K562 (cell line): ENCODE measurements around the gene SUPT3H. TPM values are rescaled to one million over a fixed set of nuclear protein-coding genes. Genes with fewer than 3 reads are reported as not detected.
"Not testable (repeated sequence)": the region's sequence is repeated elsewhere in the genome, so short reads cannot be mapped to it uniquely, and the experiment has no call there.

Experiments
- CBX3 ChIP-seq, 2 experiments: IDR thresholded peaks; 1 replicate in 1 of 2; 2 replicates in 1 of 2; pipeline ENCODE4 v1.6.1; 2012; ENCODE audit warnings: inconsistent platforms in 2 of 2, low read length in 2 of 2, borderline replicate concordance in 1 of 2, control low read depth in 1 of 2
- ETV6 ChIP-seq, 3 experiments: fragments of 150-350 bp in 1 of 3; sonication (generic) in 1 of 3; formaldehyde crosslinking in 1 of 3; IDR thresholded peaks; 2 replicates each; pipeline versions ENCODE4 v1.6.1 to v1.8.0; 2014 to 2022; ENCODE audit warnings: borderline replicate concordance in 2 of 3, low read depth in 2 of 3, antibody characterized with exemption in 1 of 3, low read length in 1 of 3, mild to moderate bottlenecking in 1 of 3, missing genetic modification reagents in 1 of 3
- FOSL1 ChIP-seq: fragments of 200-800 bp; sonication (Bioruptor generic); conservative IDR thresholded peaks from 2 replicates; pipeline ENCODE4 v1.6.1; 2016; ENCODE audit warnings: missing genetic modification characterization, missing compliant biosample characterization
- GATA2 ChIP-seq: sonication (generic); formaldehyde crosslinking; IDR thresholded peaks from 2 replicates; pipeline ENCODE4 v1.4.0; 2020; ENCODE audit warnings: mild to moderate bottlenecking, missing genetic modification reagents
- KLF16 ChIP-seq: IDR thresholded peaks from 2 replicates; pipeline ENCODE4 v1.6.1; 2016; ENCODE audit warnings: antibody characterized with exemption
- MAZ ChIP-seq, 2 experiments: fragments of 450-650 bp in 1 of 2; sonication (generic) in 1 of 2; formaldehyde crosslinking; IDR thresholded peaks in 1 of 2; conservative IDR thresholded peaks in 1 of 2; 2 replicates each; pipeline versions ENCODE4 v1.4.0 to v1.5.0; 2020; ENCODE audit warnings: mild to moderate bottlenecking in 1 of 2, missing genetic modification reagents in 1 of 2
- MECOM ChIP-seq: fragments of 250-450 bp; sonication (Bioruptor Pico); IDR thresholded peaks from 2 replicates; pipeline ENCODE4 v1.8.0; 2022; ENCODE audit warnings: inconsistent platforms
- MYNN ChIP-seq, 2 experiments: sonication (generic); formaldehyde crosslinking in 1 of 2; IDR thresholded peaks; 2 replicates each; pipeline versions ENCODE4 v1.5.0 to v1.6.1; 2016 to 2020; ENCODE audit warnings: antibody characterized with exemption in 1 of 2, missing genetic modification reagents in 1 of 2
- PHB2 ChIP-seq: fragments of 450-650 bp; IDR thresholded peaks from 2 replicates; pipeline ENCODE4 v1.6.1; 2017; ENCODE audit warnings: low read depth
- POLR2AphosphoS5 ChIP-seq: IDR thresholded peaks from 2 replicates; pipeline ENCODE4 v1.6.1; 2011; ENCODE audit warnings: mild to moderate bottlenecking, low read depth, low read length, moderate library complexity; ENCODE audit not compliant: control insufficient read depth, insufficient read depth
- polyA plus RNA-seq, 8 experiments: library from polyadenylated mRNA; depleted of rRNA in 4 of 8; stranded (reverse) in 5 of 8; unstranded in 3 of 8; fragments of >200 nt; fragmentation: Nextera tagmentation in 2 of 8; fragmentation: Illumina TruSeq in 1 of 8; extraction: Ambion mirVana in 2 of 8; extraction: Trizol in 1 of 8; gene quantifications; 2 replicates each; pipeline versions ENCODE4 v1.2.1 to v1.2.3, GENCODE V29; 2011 to 2014; ENCODE audit warnings: inconsistent platforms in 1 of 8, missing spikeins in 1 of 8
- total RNA-seq, 7 experiments: library from RNA; depleted of rRNA in 6 of 7; stranded (reverse); fragments of >200 nt in 6 of 7; fragmentation: Illumina TruSeq in 2 of 7; extraction: Trizol in 2 of 7; gene quantifications; 2 replicates each; pipeline versions ENCODE4 v1.2.1 to v1.2.3, GENCODE V29; 2011 to 2021; ENCODE audit warnings: low replicate concordance in 1 of 7
- TF ChIP-seq, protein P1 (sequence below), 2 experiments: IDR thresholded peaks in 1 of 2; conservative IDR thresholded peaks in 1 of 2; 2 replicates each; pipeline ENCODE4 v1.6.1; 2016; ENCODE audit warnings: low read depth in 2 of 2, mild to moderate bottlenecking in 1 of 2, missing compliant biosample characterization in 1 of 2, missing genetic modification characterization in 1 of 2, moderate library complexity in 1 of 2
- TF ChIP-seq, protein P2 (sequence below), 2 experiments: fragments of 450-650 bp; formaldehyde crosslinking in 1 of 2; IDR thresholded peaks; 2 replicates each; pipeline versions ENCODE4 v1.4.0 to v1.6.1; 2014 to 2020; ENCODE audit warnings: mild to moderate bottlenecking in 2 of 2, borderline replicate concordance in 1 of 2, low read depth in 1 of 2

SUPT3H gene
- total and polyA plus RNA-seq, 9 of the 15 experiments (the other 6 are each of a cell fraction or from before 2014, with no cell fraction given) = 7.2 to 16.3 (median 11.9) TPM

DNA sequence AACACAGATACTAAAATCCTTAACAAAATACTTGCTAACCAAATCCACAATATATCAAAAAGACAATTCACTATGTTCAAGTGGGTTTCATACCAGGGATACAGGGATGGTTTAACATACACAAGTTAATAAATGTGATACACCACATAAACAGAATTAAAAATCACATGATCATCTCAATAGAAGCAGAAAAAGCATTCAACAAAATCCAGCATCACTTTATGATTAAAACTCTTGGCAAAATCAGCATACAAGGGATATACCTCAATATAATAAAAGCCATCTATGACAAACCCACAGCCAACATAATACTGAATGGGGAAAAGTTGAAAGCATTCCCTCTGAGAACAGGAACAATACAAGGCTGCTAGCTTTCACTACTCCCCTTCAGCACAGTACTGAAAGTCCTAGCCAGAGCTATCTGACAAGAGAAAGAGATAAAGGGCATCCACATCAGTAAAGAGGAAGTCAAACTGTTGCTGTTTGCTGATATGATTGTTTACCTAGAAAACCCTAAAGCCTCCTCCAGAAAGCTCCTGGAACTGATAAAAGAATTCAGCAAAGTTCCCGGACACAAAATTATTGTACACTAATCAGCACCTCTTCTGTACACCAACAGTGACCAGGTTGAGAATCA is 83.6 kb downstream of the SUPT3H start (continued):
- 0 out of 4 replicates have a peak, but pooled peaks have one; percentile 21 to 59 for TF ChIP-seq ETV6 (IDR thresholded peaks at IDR 0.05; ENCODE audit: borderline replicate concordance in 1 of 2, low read depth in 2 of 2, low read length in 1 of 2)
- TF ChIP-seq ETV6 (CRISPR knock-in tag; IDR thresholded peaks at IDR 0.05; ENCODE audit: borderline replicate concordance); MYNN (CRISPR knock-in tag; IDR thresholded peaks at IDR 0.05): not testable (repeated sequence)
- TF ChIP-seq PHB2 = 0 out of 2 replicates have a peak, but pooled peaks have one; percentile 46
- peak; percentile 82 for TF ChIP-seq KLF16
- TF ChIP-seq POLR2AphosphoS5 = peak; percentile 49; the same call in 1 of the 2 replicates
- TF ChIP-seq MYNN (IDR thresholded peaks at IDR 0.05) = peak; percentile 54; the same call in 1 of the 2 replicates
- peak; percentile 91 for TF ChIP-seq MECOM (CRISPR knock-in tag)
- peak; percentile 68 for TF ChIP-seq FOSL1
- TF ChIP-seq, protein P1, sequence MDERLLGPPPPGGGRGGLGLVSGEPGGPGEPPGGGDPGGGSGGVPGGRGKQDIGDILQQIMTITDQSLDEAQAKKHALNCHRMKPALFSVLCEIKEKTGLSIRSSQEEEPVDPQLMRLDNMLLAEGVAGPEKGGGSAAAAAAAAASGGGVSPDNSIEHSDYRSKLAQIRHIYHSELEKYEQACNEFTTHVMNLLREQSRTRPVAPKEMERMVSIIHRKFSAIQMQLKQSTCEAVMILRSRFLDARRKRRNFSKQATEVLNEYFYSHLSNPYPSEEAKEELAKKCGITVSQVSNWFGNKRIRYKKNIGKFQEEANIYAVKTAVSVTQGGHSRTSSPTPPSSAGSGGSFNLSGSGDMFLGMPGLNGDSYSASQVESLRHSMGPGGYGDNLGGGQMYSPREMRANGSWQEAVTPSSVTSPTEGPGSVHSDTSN (CRISPR knock-in tag; IDR thresholded peaks at IDR 0.05; ENCODE audit: low read depth) = not testable (repeated sequence)
- TF ChIP-seq, protein P1 (tag; conservative IDR thresholded peaks at IDR 0.05; ENCODE audit: low read depth) = 0 out of 2 replicates have a peak, but pooled peaks have one; percentile 41
- TF ChIP-seq CBX3 (IDR thresholded peaks at IDR 0.05; ENCODE audit: borderline replicate concordance in 1 of 2, low read length in 2 of 2) = peak in 1 of 2 experiments; percentile 28; a peak in 1 of 3 replicates
- TF ChIP-seq GATA2 (CRISPR knock-in tag) = peak; percentile 78
- peak; percentile 41 to 60; a peak in 2 of 4 replicates for TF ChIP-seq MAZ (CRISPR knock-in tag; conservative IDR thresholded peaks at IDR 0.05 in 1 of 2, IDR thresholded peaks at IDR 0.05 in 1 of 2)
- TF ChIP-seq, protein P2, sequence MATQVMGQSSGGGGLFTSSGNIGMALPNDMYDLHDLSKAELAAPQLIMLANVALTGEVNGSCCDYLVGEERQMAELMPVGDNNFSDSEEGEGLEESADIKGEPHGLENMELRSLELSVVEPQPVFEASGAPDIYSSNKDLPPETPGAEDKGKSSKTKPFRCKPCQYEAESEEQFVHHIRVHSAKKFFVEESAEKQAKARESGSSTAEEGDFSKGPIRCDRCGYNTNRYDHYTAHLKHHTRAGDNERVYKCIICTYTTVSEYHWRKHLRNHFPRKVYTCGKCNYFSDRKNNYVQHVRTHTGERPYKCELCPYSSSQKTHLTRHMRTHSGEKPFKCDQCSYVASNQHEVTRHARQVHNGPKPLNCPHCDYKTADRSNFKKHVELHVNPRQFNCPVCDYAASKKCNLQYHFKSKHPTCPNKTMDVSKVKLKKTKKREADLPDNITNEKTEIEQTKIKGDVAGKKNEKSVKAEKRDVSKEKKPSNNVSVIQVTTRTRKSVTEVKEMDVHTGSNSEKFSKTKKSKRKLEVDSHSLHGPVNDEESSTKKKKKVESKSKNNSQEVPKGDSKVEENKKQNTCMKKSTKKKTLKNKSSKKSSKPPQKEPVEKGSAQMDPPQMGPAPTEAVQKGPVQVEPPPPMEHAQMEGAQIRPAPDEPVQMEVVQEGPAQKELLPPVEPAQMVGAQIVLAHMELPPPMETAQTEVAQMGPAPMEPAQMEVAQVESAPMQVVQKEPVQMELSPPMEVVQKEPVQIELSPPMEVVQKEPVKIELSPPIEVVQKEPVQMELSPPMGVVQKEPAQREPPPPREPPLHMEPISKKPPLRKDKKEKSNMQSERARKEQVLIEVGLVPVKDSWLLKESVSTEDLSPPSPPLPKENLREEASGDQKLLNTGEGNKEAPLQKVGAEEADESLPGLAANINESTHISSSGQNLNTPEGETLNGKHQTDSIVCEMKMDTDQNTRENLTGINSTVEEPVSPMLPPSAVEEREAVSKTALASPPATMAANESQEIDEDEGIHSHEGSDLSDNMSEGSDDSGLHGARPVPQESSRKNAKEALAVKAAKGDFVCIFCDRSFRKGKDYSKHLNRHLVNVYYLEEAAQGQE (IDR thresholded peaks at IDR 0.05; ENCODE audit: borderline replicate concordance) = peak; percentile 54; the same call in 1 of the 2 replicates
- TF ChIP-seq, protein P2 (CRISPR knock-in tag; IDR thresholded peaks at IDR 0.05; ENCODE audit: low read depth) = not testable (repeated sequence)
